A673 (cell line): Measurements from ENCODE around the gene GPR6. TPM values are rescaled to one million over a fixed set of nuclear protein-coding genes. Genes with fewer than 3 reads are reported as not detected.

ENCODE experiments used
- BruUV-seq: library from RNA; stranded (reverse); fragments of 400-500 nt; replicated peaks from 2 replicates; lab custom pipeline; 2021; lab: Mats Ljungman, UMichigan
- CTCF ChIA-PET: fragments of 300-600 bp; sonication (Branson Sonifier 250); formaldehyde crosslinking; loops from one replicate; lab custom pipeline; 2022; ENCODE audit warnings: antibody characterized with exemption; lab: Charles Lee
- POLR2A ChIA-PET: fragments of 300-600 bp; sonication (Branson Sonifier 250); formaldehyde crosslinking; loops from one replicate; lab custom pipeline; 2022; ENCODE audit warnings: antibody characterized with exemption; ENCODE audit not compliant: low non-redundant PET; lab: Charles Lee
- DNase-seq: peaks from one replicate; pipeline ENCODE4 v3.0.0-alpha.2; 2015; ENCODE audit warnings: low spot score
- H3K27ac ChIP-seq: fragments of 200-600 bp; sonication (generic); 2 replicates; pipeline ENCODE4 v1.5.1; 2016; ENCODE audit warnings: mixed run types, low read depth, mild to moderate bottlenecking, mixed read lengths, antibody characterized with exemption, low read length; ENCODE audit not compliant: poor library complexity, severe bottlenecking
- H3K27me3 ChIP-seq: fragments of 200-600 bp; sonication (generic); replicated peaks from 2 replicates; pipeline ENCODE4 v1.6.1; 2017; ENCODE audit warnings: mixed run types, low read depth, mild to moderate bottlenecking, mixed read lengths, antibody characterized with exemption, low read length; ENCODE audit not compliant: insufficient read depth, poor library complexity
- H3K36me3 ChIP-seq: fragments of 200-600 bp; sonication (generic); 2 replicates; pipeline ENCODE4 v1.6.1; 2016; ENCODE audit warnings: mixed run types, mild to moderate bottlenecking, mixed read lengths, antibody characterized with exemption, low read length; ENCODE audit not compliant: insufficient read depth, poor library complexity, severe bottlenecking
- H3K4me1 ChIP-seq: fragments of 200-600 bp; sonication (generic); 2 replicates; pipeline ENCODE4 v1.6.1; 2017; ENCODE audit warnings: mixed run types, mild to moderate bottlenecking, mixed read lengths, antibody characterized with exemption, low read length; ENCODE audit not compliant: insufficient read depth, poor library complexity, severe bottlenecking
- H3K4me3 ChIP-seq: fragments of 200-600 bp; sonication (generic); 2 replicates; pipeline ENCODE4 v1.5.1; 2016; ENCODE audit warnings: low read depth, mixed run types, mild to moderate bottlenecking, mixed read lengths, low read length; ENCODE audit not compliant: poor library complexity, severe bottlenecking
- H3K9me3 ChIP-seq: fragments of 200-600 bp; sonication (generic); 2 replicates; pipeline ENCODE4 v1.6.1; 2016; ENCODE audit warnings: mixed run types, low read depth, mild to moderate bottlenecking, mixed read lengths, antibody characterized with exemption, low read length; ENCODE audit not compliant: poor library complexity, severe bottlenecking
- CTCF ChIP-seq: fragments of 300-800, 200-600 bp; sonication (generic); conservative IDR thresholded peaks from 2 replicates; pipeline ENCODE4 v1.5.1; 2017; ENCODE audit warnings: low read depth, mild to moderate bottlenecking, antibody characterized with exemption, low read length, moderate library complexity, mixed read lengths
- EZH2 ChIP-seq: fragments of 200-600 bp; sonication (generic); IDR thresholded peaks from 2 replicates; pipeline ENCODE4 v1.6.1; 2017; ENCODE audit warnings: borderline replicate concordance, low read depth, mild to moderate bottlenecking, mixed read lengths, antibody characterized with exemption, low read length; ENCODE audit not compliant: poor library complexity, severe bottlenecking
- intact Hi-C: fragments of 100-400 bp; cut with micrococcal nuclease; formaldehyde crosslinking; loops from one replicate; pipeline ENCODE4 v1.10.0; 2022; ENCODE audit not compliant: unreplicated experiment
- total RNA-seq: library from RNA; stranded (reverse); gene quantifications from 2 replicates; pipeline ENCODE4 v1.2.3, GENCODE V29; 2021

Gene GPR6
- total RNA-seq, 1 experiment from 2014 or later = not detected

DNA sequence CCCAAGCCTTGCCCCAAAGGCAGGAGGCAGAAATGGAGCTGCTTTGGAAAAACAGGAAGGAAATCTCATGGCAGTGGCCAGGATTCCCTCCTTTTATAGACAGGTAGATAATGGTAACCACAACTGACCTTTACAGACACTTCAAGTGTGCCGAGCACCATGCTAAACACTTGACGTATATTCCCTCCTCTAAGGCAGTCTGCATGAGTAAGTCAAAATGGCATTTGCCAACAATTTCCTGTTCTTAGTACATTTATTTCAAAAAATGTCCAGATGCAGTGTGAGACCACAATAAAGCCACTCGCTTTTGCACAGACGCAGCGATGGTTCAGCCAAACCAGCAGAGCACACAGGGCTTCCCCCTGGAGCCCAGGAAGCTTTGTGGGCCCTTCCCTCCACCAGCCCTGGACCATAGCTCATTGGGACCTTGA, 16.5 kb upstream of the GPR6 start:
- Histone ChIP-seq H3K36me3 (no peaks in the 10 kb centered on the region), H3K27ac (no peak overlapping the region), H3K4me3 (no peak overlapping the region), H3K27me3 (peaks cover 3% of the 10 kb centered on the region), H3K4me1 (no peaks in the 10 kb centered on the region), H3K9me3 (no peaks in the 10 kb centered on the region)
- no peak for TF ChIP-seq CTCF
- TF ChIP-seq EZH2 = no peak
- no peak for DNase-seq
- no TSS peak for BruUV-seq
- intact Hi-C loops = no loop called here
- POLR2A ChIA-PET = no interaction called here
- CTCF ChIA-PET = no interaction called here

DNA sequence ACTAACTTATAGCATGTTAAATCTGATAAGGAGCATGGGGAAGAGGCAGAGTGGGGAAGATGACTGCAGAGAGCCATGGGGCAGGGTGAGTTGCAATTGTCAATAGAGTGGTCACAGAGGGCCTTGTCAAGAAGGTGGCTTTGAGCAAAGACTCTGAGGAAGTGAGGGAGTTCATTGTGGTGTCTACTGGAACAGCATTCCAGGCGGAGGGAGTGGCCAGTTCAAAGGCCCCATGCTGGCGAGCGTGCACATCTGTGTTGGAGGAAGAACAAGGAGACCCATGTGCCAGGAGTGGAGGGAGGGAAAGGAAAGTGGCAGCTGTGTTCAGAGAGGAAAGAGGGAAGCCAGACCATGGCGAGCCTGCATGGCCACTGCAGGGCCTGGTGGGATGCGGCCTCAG, 15.8 kb upstream of the GPR6 start:
- BruUV-seq = no TSS peak
- TF ChIP-seq CTCF (no peak), EZH2 (no peak)
- no peak for DNase-seq
- no peaks in the 10 kb centered on the region for H3K9me3 ChIP-seq
- no peak overlapping the region for H3K27ac ChIP-seq
- POLR2A ChIA-PET = no interaction called here
- H3K4me1 ChIP-seq = no peaks in the 10 kb centered on the region
- no peaks in the 10 kb centered on the region for H3K36me3 ChIP-seq
- no peaks in the 10 kb centered on the region for H3K27me3 ChIP-seq
- intact Hi-C loops = no loop called here
- CTCF ChIA-PET = no interaction called here
- H3K4me3 ChIP-seq = no peak overlapping the region

GRCh38 chr6:109963598-109964170, 14.4 kb upstream of the GPR6 start:
- ChIA-PET POLR2A (no interaction called here), CTCF (no interaction called here)
- no peak overlapping the region for H3K27ac ChIP-seq
- no TSS peak for BruUV-seq
- no peaks in the 10 kb centered on the region for H3K9me3 ChIP-seq
- intact Hi-C loops = no loop called here
- TF ChIP-seq CTCF = no peak
- TF ChIP-seq EZH2 = no peak
- H3K27me3 ChIP-seq = no peaks in the 10 kb centered on the region
- no peak overlapping the region for H3K4me3 ChIP-seq
- H3K36me3 ChIP-seq = no peaks in the 10 kb centered on the region
- DNase-seq = no peak
- H3K4me1 ChIP-seq = no peaks in the 10 kb centered on the region
